H1 (cell line): Measurements from ENCODE around the gene ENDOU.

Experiments
- CHD2 ChIP-seq: IDR thresholded peaks from 2 replicates; pipeline ENCODE4 v1.6.1; 2012; ENCODE audit warnings: low read length, improper control_type of control experiment
- CTCF ChIP-seq, 3 experiments: IDR thresholded peaks; 1 replicate in 2 of 3; 2 replicates in 1 of 3; pipeline versions ENCODE4 v1.5.1 to v1.6.1; 2011; ENCODE audit warnings: low read length in 3 of 3, mild to moderate bottlenecking in 3 of 3, inconsistent platforms in 2 of 3, low read depth in 1 of 3, moderate library complexity in 1 of 3; ENCODE audit not compliant: insufficient read depth in 1 of 3; ENCODE audit errors: control extremely low read depth in 1 of 3
- EGR1 ChIP-seq: IDR thresholded peaks from 2 replicates; pipeline ENCODE4 v1.6.1; 2011; ENCODE audit warnings: low read depth, low read length, borderline replicate concordance
- EZH2 ChIP-seq: fragments of 200-600 bp; sonication (generic); IDR thresholded peaks from 2 replicates; pipeline ENCODE4 v1.7.1; 2012; ENCODE audit warnings: low read depth, mild to moderate bottlenecking, moderate library complexity, low read length, inconsistent platforms; ENCODE audit not compliant: severe bottlenecking
- ZNF274 ChIP-seq: IDR thresholded peaks from 2 replicates; pipeline ENCODE4 v1.7.0; 2012; ENCODE audit warnings: low read length, borderline replicate concordance; ENCODE audit errors: extremely low read depth

GRCh38 chr12:47725091-47725772 lies at the start of gene ENDOU:
- TF ChIP-seq CTCF (IDR thresholded peaks at IDR 0.05; ENCODE audit: control extremely low read depth in 1 of 3, insufficient read depth in 1 of 3, low read depth in 1 of 3, low read length in 3 of 3) = no peak
- TF ChIP-seq ZNF274 = no peak
- no peak for TF ChIP-seq CHD2
- TF ChIP-seq EZH2 = no peak
- TF ChIP-seq EGR1 = no peak
